HG02763 (cell line): Measurements from ENCODE around the gene CD22.

ENCODE experiments used
- ATAC-seq: cut with Tn5 transposase; IDR thresholded peaks from one replicate; pipeline ENCODE4 v1.9.1; 2021; ENCODE audit warnings: mild to moderate bottlenecking, moderate library complexity; ENCODE audit not compliant: unreplicated experiment

Gene CD22

DNA sequence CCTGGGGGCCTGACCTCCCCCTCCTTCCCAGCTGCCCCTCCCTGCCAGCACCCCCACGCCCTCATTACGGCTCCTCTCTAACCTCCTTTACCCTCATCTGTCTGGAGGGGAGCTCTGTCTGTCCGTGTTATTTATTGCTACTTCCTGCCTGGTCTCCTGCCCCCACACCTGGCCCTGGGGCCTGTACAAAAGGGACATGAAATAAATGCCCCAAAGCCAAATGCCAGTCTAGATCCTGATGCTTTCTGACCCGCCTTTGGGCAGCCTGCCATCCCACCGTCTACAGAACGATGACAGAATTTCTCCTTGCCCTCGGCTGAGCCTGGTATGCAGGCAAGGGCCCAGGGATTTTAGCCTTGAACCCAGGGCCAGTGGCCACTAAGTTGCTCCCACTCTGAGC, 15.4 kb upstream of the CD22 start:
- ATAC-seq: no peak

DNA sequence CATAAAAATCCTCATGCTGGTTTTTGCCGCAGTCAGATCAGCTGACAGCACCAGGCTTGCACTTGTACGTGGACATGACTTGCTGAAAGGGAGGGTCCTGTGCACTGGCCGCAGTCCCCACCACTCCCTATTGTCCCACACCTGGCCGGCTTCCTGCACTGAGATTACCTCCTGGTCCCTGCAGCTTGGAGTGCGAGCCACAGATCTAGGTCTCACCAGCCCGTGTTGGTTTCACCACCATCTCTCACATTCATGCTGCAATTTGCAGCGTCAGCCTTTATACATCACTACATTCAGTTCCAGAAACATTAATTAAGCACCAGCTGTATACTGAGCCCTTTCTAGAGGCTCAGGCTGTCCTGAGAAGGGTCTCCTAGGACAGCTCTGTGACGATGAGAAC, 15.0 kb upstream of the CD22 start:
- no peak for ATAC-seq

DNA sequence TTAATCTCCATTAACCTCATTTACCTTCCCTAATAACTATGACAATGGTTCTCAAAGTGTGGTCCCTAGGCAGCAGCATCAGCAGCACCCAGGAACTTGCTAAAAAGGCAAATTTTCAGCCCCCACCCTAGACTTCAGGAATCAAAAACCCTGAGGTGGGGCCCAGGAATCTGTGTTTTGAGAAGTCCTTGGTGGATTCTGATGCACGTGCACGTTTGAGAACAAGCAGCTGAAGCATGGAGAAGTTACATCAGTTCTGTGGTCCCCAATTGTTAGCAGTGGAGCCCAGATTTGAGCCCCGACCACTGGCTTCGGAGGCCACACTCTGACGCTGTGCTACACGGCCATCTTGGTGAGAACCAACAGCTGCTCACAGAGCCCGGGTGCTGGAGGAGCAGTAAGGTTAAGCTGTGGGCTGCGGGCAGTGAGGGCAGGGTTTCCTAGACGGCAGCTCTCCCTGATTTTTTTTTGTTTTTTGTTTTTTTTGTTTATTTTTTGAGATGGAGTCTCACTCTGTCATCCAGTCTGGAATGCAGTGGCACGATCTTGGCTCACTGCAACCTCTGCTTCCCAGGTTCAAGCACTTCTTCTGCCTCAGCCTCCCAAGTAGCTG, 14.0 kb upstream of the CD22 start:
- no peak for ATAC-seq

DNA sequence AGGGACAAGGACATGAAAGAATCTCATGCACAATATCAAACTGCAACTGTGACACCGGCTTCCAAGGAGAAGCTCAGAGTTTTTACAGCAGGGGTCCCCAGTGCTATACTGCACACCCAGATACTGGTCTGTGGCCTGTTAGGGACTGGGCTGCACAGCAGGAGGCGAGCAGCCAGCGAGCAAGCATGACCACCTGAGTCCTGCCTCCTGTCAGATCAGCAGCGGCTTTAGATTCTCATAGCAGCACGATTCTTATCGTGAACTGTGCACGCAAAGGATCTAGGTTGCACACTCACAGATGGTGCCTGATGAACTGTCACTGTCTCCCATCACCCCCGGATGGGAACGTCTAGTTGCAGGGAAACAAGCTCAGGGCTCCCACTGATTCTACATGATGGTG, 13.1 kb upstream of the CD22 start:
- ATAC-seq: no peak

DNA sequence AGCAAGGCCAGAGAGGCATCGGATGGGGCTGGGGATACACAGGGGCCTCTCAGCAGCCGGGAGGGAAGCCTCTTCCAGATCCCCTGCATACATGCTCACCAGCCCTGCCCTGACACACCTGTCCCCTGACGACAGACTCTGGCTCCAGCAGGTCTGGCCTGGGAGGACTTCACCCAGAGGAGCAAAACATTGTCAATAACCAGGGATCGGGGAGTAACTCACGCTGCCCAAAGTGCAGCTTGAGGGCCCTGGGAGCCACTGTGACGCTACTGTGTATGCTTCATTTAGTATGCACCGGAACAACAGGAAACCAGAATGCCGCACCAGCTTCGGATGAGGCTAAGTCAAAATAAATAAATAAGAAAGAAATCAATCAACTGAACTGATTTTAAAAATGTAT, 12.4 kb upstream of the CD22 start:
- no peak for ATAC-seq

DNA sequence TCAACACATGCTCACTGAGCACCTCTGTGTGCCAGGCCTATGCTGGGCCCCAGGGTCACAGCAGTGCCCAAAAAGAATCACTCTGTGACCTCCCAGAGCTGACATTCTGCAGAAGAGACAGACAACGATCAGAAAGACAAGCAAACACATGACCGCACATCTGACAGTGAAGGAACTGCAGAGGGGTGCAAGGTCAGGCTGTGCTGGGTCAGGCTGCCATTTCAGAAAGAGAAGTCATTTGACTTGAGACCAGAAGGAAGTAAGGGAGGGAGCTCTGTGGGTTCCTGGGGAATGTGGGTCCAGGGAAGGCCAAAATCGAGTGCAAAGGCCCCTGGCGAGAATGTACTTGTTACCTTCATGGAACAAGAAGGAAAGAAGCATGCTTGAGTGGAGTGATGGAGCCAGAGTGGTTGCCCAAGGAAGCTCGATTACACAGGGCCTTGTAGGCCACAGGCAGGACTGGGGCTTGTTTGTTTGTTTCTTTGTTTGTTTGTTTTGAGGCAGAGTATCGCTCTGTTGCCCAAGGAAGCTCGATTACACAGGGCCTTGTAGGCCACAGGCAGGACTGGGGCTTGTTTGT, 11.4 kb upstream of the CD22 start:
- ATAC-seq: no peak

DNA sequence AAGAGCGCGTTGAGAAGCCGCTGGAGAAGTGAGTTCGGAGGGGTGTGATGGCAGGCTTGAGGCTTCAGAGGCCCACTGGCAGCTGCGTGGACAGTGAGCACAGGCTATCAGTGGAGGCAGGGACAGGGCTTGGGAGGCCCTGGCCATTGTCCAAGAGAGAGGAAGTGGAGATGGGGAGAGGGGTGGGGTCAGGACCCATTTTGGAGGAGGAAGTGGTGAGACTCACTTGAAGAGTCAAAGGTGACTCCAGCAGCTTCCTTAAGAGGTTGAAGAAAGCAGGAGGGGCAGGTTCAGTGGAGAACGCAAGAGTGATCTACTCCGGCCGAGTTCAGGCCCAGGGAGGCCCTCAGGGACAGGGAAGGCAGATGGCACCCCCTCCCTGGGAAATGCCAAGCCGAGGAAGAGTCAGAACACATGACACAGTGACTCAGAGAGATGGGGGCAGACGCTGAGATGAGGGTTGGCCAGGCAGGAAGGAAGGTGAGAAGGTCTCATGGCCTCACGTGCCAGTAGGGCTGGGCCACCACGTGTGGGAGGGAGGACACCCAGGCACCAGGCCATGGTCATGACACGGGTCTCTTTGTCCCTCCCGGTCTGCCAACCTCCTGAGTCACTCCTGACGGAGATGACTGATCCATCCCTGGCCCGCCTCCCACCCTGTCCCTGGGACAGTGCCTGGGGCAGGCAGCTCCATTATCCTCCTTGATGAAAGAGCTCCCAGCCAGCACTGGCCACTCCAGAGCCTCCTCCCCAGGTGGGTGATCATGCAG, 10.1 kb upstream of the CD22 start:
- no peak for ATAC-seq

DNA sequence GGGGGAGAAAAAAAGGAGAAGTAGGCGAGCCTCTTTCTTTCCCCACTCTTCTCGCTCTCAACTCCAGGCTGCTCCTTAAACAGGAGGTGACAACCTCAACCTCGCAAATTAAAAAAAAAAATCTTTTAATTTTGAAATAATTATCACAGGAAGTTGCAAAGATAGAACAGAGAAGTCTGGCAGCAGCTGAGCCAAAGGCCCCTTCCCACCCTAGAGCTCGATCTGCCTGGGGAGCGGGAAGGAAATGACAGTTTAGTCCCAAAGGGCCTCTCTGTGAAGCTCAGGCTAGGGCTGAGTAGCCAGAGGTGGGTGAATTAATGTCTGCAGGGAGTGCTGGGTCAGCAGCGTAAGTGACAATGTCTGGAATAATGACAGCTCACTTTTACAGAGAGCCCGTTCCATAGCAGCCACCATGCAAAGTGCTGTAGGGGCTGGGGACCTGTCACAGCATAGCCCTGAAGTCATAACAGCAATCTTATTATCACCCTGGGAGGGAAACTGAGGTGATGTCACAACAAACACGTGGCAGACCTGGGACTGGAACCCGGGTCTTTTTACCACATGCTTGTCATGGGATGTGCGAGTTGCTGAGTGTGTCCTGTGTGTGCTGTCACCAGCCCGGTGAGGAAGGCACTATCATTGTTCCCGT, 8.8 kb upstream of the CD22 start:
- ATAC-seq: no peak

DNA sequence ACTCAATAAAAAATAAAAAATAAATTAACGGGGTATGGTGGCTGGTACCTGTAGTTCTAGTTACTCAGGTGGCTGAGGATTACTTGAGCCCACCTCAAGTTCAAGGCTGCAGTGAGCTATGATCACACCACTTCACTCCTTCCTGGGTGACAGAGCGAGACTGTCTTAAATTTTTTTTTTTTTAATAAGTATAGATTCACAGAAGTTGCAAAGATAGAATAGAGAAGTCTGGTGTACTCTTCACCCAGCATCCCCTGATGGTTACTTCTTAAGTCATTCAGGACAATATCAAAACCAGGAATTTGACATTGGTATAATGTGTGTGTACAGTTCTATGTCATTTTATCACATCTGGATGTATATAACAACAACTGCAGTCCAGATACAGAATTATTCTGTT, 7.7 kb upstream of the CD22 start:
- ATAC-seq: no peak

DNA sequence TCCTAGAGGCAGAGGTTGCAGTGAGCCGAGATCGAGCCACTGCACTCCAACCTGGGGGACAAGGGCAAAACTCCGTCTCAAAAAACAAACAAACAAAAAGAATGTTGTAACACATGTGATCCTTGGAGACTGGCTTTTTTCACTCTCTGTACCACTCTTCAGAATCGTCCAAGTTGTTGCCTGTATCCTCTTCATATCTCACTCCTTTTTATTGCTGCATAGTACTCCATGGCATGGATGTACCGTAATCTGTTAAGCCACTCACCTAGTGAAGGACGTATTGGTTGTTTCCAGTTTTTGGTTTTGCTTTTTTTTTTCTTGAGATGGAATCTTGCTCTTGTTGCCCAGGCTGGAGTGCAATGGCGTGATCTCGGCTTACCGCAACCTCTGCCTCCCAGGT, 7.0 kb upstream of the CD22 start:
- no peak for ATAC-seq

DNA sequence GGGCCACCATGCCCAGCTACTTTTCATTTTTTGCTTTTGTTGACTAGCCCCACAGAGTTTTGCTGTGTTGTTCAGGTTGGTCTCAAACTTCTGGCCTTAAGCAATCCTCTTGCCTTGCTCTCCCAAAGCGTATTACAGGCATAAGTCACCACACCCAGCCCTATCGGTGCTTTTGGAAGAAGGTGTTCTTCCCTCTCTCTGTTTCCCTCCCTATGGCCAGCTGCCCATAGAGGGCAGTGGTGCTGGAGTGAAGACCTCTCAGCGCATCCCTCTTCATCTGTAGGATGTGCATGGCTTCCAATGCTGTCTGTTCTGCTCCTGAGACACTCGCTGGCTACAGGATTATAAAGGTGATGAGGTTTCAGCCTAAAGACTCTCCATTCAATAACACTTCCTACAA, 1.3 kb upstream of the CD22 start:
- ATAC-seq: no peak

DNA sequence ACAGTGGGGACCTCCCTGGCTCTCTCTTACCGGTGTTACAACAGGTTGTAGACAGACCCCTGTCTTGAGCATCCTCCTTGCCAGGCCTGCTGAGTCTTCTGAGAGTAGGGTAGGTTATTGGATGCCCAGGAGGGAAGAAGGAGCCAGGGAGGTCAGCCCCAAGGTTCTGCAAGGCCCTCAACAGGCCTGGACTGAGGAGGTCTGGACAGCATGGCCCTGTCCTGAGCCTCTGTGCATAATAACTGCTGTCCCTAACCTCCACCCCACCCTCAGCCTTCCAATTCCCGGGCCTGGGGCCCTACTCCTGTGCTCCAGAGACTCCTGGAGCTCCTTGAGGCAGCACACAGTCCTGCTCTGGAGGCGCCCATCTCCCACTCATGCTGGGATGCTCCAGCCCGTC, 336 bp downstream of the CD22 start:
- no peak for ATAC-seq

DNA sequence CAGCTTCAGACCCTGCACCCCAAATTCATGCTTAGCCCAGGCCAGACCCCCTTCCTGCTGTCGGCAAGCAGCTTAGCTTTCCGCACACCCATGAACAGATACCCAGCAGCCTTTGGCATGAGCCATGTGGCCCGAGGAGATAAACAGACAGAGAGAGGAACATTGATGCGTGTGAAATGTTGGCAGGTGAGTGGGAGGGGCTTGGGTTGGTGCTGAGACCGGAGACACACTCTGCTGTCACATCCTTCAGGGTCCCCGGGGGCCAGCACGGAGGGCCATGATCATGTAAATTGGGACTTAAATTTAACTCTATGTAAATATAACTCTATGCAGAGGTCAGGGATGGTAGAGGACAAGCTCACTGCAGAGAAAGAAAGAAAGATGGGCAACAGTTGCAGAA, 1.5 kb downstream of the CD22 start:
- ATAC-seq: peak; percentile 46

DNA sequence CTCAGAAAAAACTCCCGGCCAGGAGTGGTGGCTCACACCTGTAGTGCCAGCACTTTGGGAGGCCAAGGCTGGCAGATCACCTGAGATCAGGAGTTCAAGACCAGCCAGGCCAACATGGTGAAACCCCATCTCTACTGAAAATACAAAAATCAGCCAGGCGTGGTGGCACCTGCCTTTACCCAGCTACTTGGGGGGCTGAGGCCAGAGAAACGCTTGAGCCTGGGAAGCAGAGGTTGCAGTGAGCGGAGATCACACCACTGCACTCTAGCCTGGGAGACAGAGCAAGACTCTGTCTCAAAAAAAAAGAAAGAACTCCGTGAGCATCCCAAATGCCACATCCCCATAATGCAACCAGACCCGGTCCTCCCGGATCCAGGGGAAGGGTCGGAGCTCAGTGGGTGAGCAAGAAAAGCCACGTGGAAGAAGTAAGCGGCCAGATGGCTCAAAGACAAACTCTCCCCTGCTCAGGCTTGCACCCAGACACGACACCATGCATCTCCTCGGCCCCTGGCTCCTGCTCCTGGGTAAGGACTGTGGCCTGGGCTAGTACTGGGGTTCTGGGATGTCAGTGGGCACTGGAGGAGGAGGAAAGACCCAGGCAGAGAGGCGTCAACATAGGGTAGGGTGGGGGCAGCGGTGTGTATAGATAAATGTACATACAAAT, 2.7 kb downstream of the CD22 start:
- ATAC-seq: no peak

DNA sequence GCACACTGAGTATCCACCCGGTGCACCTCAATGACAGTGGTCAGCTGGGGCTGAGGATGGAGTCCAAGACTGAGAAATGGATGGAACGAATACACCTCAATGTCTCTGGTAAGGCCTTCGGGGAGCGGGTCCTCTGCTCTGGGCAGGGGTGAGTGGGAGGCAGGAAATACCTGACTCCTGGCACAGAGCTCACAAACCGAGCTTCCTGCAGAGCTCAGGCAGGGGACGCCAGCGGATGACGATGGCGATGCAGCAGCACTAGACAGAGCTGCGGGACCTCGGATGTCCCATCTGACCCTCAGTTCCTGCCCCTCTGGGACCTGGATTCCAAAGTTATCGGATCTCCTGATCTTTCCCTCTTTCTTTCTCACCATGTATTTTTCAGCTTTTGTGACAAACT, 3.8 kb downstream of the CD22 start:
- no peak for ATAC-seq

DNA sequence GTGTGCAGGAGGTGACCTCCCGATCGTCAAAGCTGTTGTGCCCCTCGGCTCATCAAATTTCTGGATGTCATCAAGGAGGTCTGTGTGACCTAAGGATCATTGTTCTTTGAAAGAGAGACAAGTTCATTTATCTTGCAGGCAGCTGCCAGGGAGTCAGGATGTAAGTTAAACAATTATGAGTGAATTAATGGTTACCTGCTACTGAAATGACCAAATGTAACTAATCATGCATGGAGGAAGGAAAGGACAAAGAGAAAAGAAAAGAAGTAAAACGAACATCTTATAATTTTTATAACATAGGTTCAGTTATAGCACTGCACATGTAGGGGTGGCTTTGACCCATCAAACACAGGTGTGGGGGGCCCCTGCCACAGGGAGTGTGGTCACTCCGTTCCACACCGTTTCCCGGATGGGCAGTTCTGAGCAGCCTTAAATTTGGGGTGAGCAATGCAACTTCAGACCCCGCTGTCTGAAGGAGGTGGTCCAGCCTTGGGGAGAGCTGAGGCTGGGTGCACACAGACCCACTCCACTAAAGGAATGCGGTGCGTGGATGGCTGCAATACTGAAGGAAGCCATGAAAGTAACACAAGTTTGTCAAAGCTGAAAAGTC, 5.3 kb downstream of the CD22 start:
- ATAC-seq: no peak

DNA sequence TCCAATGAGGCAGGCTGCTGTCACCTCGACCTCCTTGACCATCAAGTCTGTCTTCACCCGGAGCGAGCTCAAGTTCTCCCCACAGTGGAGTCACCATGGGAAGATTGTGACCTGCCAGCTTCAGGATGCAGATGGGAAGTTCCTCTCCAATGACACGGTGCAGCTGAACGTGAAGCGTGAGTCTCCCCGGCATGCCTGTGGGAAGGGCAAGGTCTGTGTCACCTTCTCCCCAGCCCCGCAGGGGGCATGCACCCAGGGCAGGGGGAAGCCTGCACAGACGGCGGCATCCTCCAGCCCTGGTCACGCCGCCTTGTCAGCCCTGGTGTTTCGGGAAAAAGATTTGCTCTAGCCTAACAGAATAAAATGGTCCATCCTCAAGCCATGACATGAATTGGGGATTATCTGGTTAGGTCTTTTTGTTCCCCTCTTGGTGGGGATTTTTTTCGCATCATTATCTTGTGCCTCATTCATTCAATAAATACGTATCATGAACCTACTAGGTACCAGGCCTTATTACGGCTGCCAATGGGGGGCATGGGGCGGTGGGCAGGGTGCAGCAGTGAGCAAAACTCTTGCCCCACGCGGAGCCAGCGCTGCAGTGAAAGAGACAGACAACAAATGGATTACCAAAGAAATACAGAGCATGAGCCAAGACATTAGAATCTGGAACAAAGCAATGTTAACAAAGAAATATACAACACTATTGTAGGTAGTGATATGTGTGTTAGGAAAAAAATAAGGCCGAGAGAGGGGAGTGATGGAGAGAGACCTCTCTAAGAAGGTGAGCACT, 7.4 kb downstream of the CD22 start:
- ATAC-seq: no peak

DNA sequence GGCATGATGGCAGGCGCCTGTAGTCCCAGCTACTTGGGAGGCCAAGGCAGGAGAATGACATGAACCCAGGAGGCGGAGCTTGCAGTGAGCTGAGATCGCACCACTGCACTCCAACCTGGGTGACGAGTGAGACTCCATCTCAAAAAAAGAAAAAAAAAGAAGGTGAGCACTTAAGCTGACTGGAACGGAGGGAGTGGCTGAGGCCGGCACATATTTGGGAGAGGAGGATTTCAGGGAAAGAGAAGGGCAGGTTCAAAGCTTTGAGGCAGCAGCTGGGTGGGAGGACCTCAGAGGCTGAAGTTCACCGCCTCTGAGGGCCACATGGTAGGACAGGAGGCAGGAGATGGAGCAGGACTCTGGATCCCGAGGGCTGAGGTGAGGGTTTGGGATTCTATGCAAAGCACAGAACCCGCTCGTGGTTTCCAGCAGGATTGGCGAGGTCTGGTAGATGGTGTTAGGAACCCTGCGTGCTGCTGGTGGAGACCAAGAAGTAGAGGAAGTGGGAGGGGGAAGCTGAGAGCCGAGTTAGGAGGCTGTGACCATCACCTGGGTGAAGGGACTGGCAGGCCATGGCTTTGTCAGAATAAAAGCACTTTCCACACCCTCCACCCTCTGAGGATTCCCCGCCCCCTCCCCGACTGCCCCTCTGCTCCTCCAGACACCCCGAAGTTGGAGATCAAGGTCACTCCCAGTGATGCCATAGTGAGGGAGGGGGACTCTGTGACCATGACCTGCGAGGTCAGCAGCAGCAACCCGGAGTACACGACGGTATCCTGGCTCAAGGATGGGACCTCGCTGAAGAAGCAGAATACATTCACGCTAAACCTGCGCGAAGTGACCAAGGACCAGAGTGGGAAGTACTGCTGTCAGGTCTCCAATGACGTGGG, 8.4 kb downstream of the CD22 start:
- no peak for ATAC-seq

DNA sequence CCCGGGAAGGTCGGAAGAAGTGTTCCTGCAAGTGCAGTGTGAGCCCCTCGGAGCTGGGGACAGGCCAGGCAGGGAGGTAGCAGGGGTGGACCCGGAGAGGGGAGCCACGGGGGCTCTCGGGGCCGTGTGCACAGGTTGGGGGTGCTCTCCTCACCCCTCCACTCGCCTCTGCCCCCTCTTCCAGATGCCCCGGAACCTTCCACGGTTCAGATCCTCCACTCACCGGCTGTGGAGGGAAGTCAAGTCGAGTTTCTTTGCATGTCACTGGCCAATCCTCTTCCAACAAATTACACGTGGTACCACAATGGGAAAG, 9.0 kb downstream of the CD22 start:
- ATAC-seq: no peak

DNA sequence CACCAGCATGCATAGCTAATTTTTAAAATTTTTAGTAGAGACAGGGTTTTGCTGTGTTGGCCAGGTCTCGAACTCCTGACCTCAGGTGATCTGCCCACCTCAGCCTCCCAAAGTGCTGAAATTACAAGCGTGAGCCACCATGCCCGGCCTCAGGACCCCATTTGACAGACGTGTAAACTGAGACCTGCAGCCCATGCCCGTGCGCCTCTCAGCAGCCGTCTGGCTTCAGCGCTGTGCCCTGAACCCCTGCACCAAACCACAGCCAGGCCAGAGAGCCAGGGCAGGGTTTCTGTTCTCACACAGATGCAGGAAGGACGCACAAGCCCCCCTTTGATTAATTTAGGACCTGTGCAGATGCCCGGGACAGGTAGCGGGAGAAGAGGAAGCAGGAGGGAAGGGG, 11.4 kb downstream of the CD22 start:
- no peak for ATAC-seq
